Measurements from ENCODE around the gene GHRL.
"Not testable (repeated sequence)": the region's sequence is repeated elsewhere in the genome, so short reads cannot be mapped to it uniquely, and the experiment has no call there.

The GHRL gene

GRCh38 chr3:10322352-10322710 is 29.6 kb upstream of the GHRL start:
- no peak for DNase-seq

- no peak for DNase-seq
These were observed 29.0 kb upstream of the GHRL start for GRCh38 chr3:10321630-10322351.

GRCh38 chr3:10320320-10320677 is 27.6 kb upstream of the GHRL start:
- no peak for DNase-seq

GRCh38 chr3:10319804-10320203 is 27.1 kb upstream of the GHRL start:
- DNase-seq, result no peak

GRCh38 chr3:10319251-10319650 is 26.5 kb upstream of the GHRL start:
- no peak for DNase-seq

- DNase-seq, result no peak
These were observed 25.2 kb upstream of the GHRL start for GRCh38 chr3:10317961-10318350.

- no peak for DNase-seq
These were observed 24.7 kb upstream of the GHRL start for GRCh38 chr3:10317311-10317960.

- DNase-seq, result no peak
These were observed 23.1 kb upstream of the GHRL start for GRCh38 chr3:10315771-10316344.

GRCh38 chr3:10315101-10315500 is 22.4 kb upstream of the GHRL start:
- no peak for DNase-seq

GRCh38 chr3:10312861-10313260 is 20.1 kb upstream of the GHRL start:
- no peak for DNase-seq

- no peak for DNase-seq
These were observed 19.6 kb upstream of the GHRL start for GRCh38 chr3:10312391-10312790.

GRCh38 chr3:10311710-10312109 is 19.0 kb upstream of the GHRL start:
- no peak for DNase-seq

- no peak for DNase-seq
These were observed 17.8 kb upstream of the GHRL start for GRCh38 chr3:10310578-10310977.

- DNase-seq, result no peak
These were observed 17.0 kb upstream of the GHRL start for GRCh38 chr3:10309736-10310135.

GRCh38 chr3:10308678-10309077 is 15.9 kb upstream of the GHRL start:
- no peak for DNase-seq

- DNase-seq, result no peak
These were observed 13.4 kb upstream of the GHRL start for GRCh38 chr3:10306156-10306555.

- DNase-seq, result no peak
These were observed 12.7 kb upstream of the GHRL start for GRCh38 chr3:10305331-10305902.

GRCh38 chr3:10304905-10305304 is 12.2 kb upstream of the GHRL start:
- DNase-seq, result no peak

GRCh38 chr3:10303785-10304184 is 11.0 kb upstream of the GHRL start:
- DNase-seq, result no peak

- no peak for DNase-seq
These were observed 10.4 kb upstream of the GHRL start for GRCh38 chr3:10303105-10303504.

GRCh38 chr3:10300087-10300486 is 7.3 kb upstream of the GHRL start:
- DNase-seq, result no peak

- DNase-seq, result no peak
These were observed 6.9 kb upstream of the GHRL start for GRCh38 chr3:10299679-10300078.

GRCh38 chr3:10299175-10299574 is 6.4 kb upstream of the GHRL start:
- DNase-seq, result no peak

GRCh38 chr3:10298064-10298463 is 5.3 kb upstream of the GHRL start:
- DNase-seq, result not testable (repeated sequence)

Measured in activated CD4-positive, alpha-beta T cell treated with anti-CD3 and anti-CD28 coated beads, Interleukin-2, amount 50 U/mL, for 4 hours (primary cell).